ENCODE measurements around the gene HS6ST3.

Gene HS6ST3

GRCh38 chr13:96294930-96295881 is 205.3 kb downstream of the HS6ST3 start:
- DNase-seq (ENCODE audit: low read depth), result no peak
- H3K4me3 ChIP-seq (ENCODE audit: low read depth, low read length), result no peak overlapping the region
- no peak for TF ChIP-seq CTCF (IDR thresholded peaks at IDR 0.05; ENCODE audit: control insufficient read depth, extremely low read depth, insufficient read depth)

- DNase-seq (ENCODE audit: low read depth), result no peak
- H3K4me3 ChIP-seq (ENCODE audit: low read depth, low read length), result no peak overlapping the region
- no peak for TF ChIP-seq CTCF (IDR thresholded peaks at IDR 0.05; ENCODE audit: control insufficient read depth, extremely low read depth, insufficient read depth)
These were observed 207.5 kb downstream of the HS6ST3 start for GRCh38 chr13:96297360-96297759.

- no peak for DNase-seq (ENCODE audit: low read depth)
- no peak overlapping the region for H3K4me3 ChIP-seq (ENCODE audit: low read depth, low read length)
- no peak for TF ChIP-seq CTCF (IDR thresholded peaks at IDR 0.05; ENCODE audit: control insufficient read depth, extremely low read depth, insufficient read depth)
These were observed 209.3 kb downstream of the HS6ST3 start for GRCh38 chr13:96299235-96299634.

- DNase-seq (ENCODE audit: low read depth), result no peak
- no peak for TF ChIP-seq CTCF (IDR thresholded peaks at IDR 0.05; ENCODE audit: control insufficient read depth, extremely low read depth, insufficient read depth)
- no peak overlapping the region for H3K4me3 ChIP-seq (ENCODE audit: low read depth, low read length)
These were observed 218.7 kb downstream of the HS6ST3 start for GRCh38 chr13:96308568-96308967.

GRCh38 chr13:96314974-96315373 is 225.1 kb downstream of the HS6ST3 start:
- DNase-seq (ENCODE audit: low read depth), result no peak
- no peak overlapping the region for H3K4me3 ChIP-seq (ENCODE audit: low read depth, low read length)
- no peak for TF ChIP-seq CTCF (IDR thresholded peaks at IDR 0.05; ENCODE audit: control insufficient read depth, extremely low read depth, insufficient read depth)

- TF ChIP-seq CTCF (IDR thresholded peaks at IDR 0.05; ENCODE audit: control insufficient read depth, extremely low read depth, insufficient read depth), result no peak
- no peak overlapping the region for H3K4me3 ChIP-seq (ENCODE audit: low read depth, low read length)
- no peak for DNase-seq (ENCODE audit: low read depth)
These were observed 248.1 kb downstream of the HS6ST3 start for GRCh38 chr13:96338030-96338429.
